DOHH2 (cell line): ENCODE measurements around the gene MYLIP.
A peak's percentile ranks its signal among the peaks of the same experiment; 100 is the strongest.

ENCODE experiments used
- H3F3A ChIP-seq: fragments of 200-600 bp; sonication (generic), shearing (Covaris generic); 2 replicates; pipeline ENCODE4 v1.6.0; 2016; ENCODE audit warnings: antibody characterized with exemption, mild to moderate bottlenecking; ENCODE audit not compliant: control insufficient read depth, insufficient read depth
- H3K27ac ChIP-seq: fragments of 200-600 bp; sonication (generic); 2 replicates; pipeline ENCODE4 v1.5.1; 2014; ENCODE audit warnings: low read depth, mild to moderate bottlenecking, low read length, moderate library complexity
- H3K27me3 ChIP-seq: fragments of 200-600 bp; sonication (generic); 2 replicates; pipeline ENCODE4 v1.6.1; 2014; ENCODE audit warnings: mild to moderate bottlenecking, low read length, mixed read lengths; ENCODE audit not compliant: control insufficient read depth
- H3K36me3 ChIP-seq: fragments of 200-600 bp; sonication (generic); 2 replicates; pipeline ENCODE4 v1.6.1; 2014; ENCODE audit warnings: mild to moderate bottlenecking, low read length, moderate library complexity, mixed read lengths; ENCODE audit not compliant: control insufficient read depth
- H3K4me1 ChIP-seq: fragments of 200-600 bp; sonication (generic); 2 replicates; pipeline ENCODE4 v1.6.1; 2014; ENCODE audit warnings: mild to moderate bottlenecking, low read length, mixed read lengths; ENCODE audit not compliant: control insufficient read depth
- H3K4me2 ChIP-seq: fragments of 200-600 bp; sonication (generic); 2 replicates; pipeline ENCODE4 v1.6.0; 2014; ENCODE audit warnings: mild to moderate bottlenecking, low read length, moderate library complexity
- H3K4me3 ChIP-seq: fragments of 200-600 bp; sonication (generic); 2 replicates; pipeline ENCODE4 v1.5.1; 2014; ENCODE audit warnings: mild to moderate bottlenecking, low read length, mixed read lengths
- H3K79me2 ChIP-seq: fragments of 200-600 bp; sonication (generic); 2 replicates; pipeline ENCODE4 v1.6.1; 2014; ENCODE audit warnings: mild to moderate bottlenecking, low read length, mixed read lengths; ENCODE audit not compliant: control insufficient read depth
- H3K9me2 ChIP-seq: fragments of 200-600 bp; sonication (generic); replicated peaks from 2 replicates; pipeline ENCODE4 v1.6.1; 2014; ENCODE audit warnings: mild to moderate bottlenecking, low read length, mixed read lengths; ENCODE audit not compliant: control insufficient read depth
- H3K9me3 ChIP-seq: fragments of 200-600 bp; sonication (generic); 2 replicates; pipeline ENCODE4 v1.6.1; 2014; ENCODE audit warnings: antibody characterized with exemption, low read length, mixed read lengths; ENCODE audit not compliant: control insufficient read depth, insufficient read depth
- H4K20me1 ChIP-seq: fragments of 200-600 bp; sonication (generic); 2 replicates; pipeline ENCODE4 v1.6.0; 2014; ENCODE audit warnings: low read depth, mild to moderate bottlenecking, antibody characterized with exemption, low read length, moderate library complexity; ENCODE audit not compliant: control insufficient read depth, insufficient read depth
- EZH2phosphoT487 ChIP-seq: fragments of 200-600 bp; sonication (generic); IDR thresholded peaks from 2 replicates; pipeline ENCODE4 v1.6.1; 2017; ENCODE audit warnings: borderline replicate concordance, mild to moderate bottlenecking, antibody characterized with exemption, low read length, moderate library complexity, mixed read lengths
- TF ChIP-seq, protein P1 (sequence below): fragments of 200-600 bp; sonication (generic); IDR thresholded peaks from one replicate; pipeline ENCODE4 v1.5.1; 2014; ENCODE audit warnings: antibody characterized with exemption, mild to moderate bottlenecking, low read depth, low read length; ENCODE audit not compliant: poor library complexity, severe bottlenecking

Gene MYLIP

DNA sequence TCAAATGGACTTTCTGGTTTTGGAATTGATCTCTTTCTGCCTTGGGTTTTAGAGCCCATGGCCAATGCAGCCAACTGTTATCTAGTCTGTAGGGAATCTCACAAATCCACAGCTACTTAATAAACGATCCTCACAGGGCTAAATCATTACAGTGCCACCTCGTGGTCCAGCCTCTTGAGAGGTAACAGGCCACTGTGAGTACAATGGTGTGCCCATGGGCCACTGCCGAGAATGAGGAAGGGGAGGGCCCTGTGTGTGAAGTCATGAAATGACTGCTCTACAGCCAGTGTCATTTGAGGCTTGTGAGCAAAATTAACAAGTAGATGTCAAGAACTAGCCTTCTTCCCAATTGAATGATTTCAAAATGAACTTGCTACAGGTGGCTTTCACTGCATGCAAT lies 55.2 kb downstream of the MYLIP start:
- no peaks in the 10 kb centered on the region for H3F3A ChIP-seq
- no peak overlapping the region for H3K4me3 ChIP-seq
- no peaks in the 10 kb centered on the region for H3K9me2 ChIP-seq
- H3K4me2 ChIP-seq = peak overlapping the region; percentile 62
- peaks cover 21% of the 10 kb centered on the region for H3K4me1 ChIP-seq
- no peak overlapping the region for H3K27ac ChIP-seq
- no peaks in the 10 kb centered on the region for H3K79me2 ChIP-seq
- no peaks in the 10 kb centered on the region for H3K36me3 ChIP-seq
- H3K27me3 ChIP-seq = no peaks in the 10 kb centered on the region
- no peaks in the 10 kb centered on the region for H4K20me1 ChIP-seq
- peaks cover 6% of the 10 kb centered on the region; the same call in 1 of the 2 replicates for H3K9me3 ChIP-seq
- TF ChIP-seq, protein P1, sequence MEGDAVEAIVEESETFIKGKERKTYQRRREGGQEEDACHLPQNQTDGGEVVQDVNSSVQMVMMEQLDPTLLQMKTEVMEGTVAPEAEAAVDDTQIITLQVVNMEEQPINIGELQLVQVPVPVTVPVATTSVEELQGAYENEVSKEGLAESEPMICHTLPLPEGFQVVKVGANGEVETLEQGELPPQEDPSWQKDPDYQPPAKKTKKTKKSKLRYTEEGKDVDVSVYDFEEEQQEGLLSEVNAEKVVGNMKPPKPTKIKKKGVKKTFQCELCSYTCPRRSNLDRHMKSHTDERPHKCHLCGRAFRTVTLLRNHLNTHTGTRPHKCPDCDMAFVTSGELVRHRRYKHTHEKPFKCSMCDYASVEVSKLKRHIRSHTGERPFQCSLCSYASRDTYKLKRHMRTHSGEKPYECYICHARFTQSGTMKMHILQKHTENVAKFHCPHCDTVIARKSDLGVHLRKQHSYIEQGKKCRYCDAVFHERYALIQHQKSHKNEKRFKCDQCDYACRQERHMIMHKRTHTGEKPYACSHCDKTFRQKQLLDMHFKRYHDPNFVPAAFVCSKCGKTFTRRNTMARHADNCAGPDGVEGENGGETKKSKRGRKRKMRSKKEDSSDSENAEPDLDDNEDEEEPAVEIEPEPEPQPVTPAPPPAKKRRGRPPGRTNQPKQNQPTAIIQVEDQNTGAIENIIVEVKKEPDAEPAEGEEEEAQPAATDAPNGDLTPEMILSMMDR = peak; percentile 65
- TF ChIP-seq EZH2phosphoT487 = no peak

DNA sequence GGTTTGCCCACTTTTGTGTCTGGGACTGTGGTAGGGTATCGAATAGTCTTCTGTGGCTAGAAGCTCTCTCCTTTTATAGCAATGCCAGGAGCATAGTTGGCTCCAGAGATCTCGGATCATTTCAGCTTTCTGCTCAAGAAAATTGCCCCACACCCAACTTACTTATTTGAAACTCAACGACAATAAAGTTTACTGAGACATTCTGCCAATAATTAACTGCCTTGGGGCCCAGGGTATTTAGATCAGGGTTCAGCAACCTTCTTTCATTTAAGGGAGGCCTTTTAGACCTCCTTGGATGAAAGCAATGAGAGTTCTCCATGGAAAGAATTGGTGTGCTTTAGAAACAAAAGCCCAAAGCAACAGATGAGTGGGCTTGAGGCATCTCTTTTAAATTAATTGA lies 55.7 kb downstream of the MYLIP start:
- H3K4me3 ChIP-seq = no peak overlapping the region
- no peaks in the 10 kb centered on the region for H3K36me3 ChIP-seq
- H4K20me1 ChIP-seq = no peaks in the 10 kb centered on the region
- H3K4me2 ChIP-seq = 0 out of 2 replicates have a peak overlapping the region, but pooled peaks have one; percentile 62
- peaks cover 25% of the 10 kb centered on the region for H3K4me1 ChIP-seq
- H3K79me2 ChIP-seq = no peaks in the 10 kb centered on the region
- no peak for TF ChIP-seq EZH2phosphoT487
- TF ChIP-seq, protein P1 = no peak
- no peaks in the 10 kb centered on the region for H3K9me2 ChIP-seq
- no peak overlapping the region for H3K27ac ChIP-seq
- H3K9me3 ChIP-seq = peaks cover 6% of the 10 kb centered on the region; the same call in 1 of the 2 replicates
- no peaks in the 10 kb centered on the region for H3F3A ChIP-seq
- H3K27me3 ChIP-seq = no peaks in the 10 kb centered on the region

DNA sequence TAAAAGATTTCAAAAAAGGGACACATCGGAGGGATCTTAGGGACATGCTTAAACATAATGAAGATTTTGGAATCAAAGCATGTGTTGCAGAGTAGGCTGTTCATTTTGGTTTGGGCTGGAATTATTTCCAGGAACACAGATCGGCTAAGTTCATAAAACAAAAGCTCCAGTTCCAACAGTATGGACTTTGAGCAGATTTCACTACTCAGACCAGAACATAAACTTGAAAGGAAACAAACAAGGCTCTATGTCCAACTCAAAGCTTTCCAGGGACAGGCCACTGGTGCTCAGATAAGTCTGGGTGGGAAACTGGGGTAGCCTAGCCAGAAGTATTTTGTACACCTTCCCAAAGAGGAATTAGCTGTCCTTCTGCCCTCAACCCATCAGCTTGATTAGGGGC lies 58.3 kb downstream of the MYLIP start:
- Histone ChIP-seq H3K27ac (no peak overlapping the region), H3K9me2 (no peaks in the 10 kb centered on the region), H3K9me3 (no peaks in the 10 kb centered on the region), H3K27me3 (no peaks in the 10 kb centered on the region), H3K4me2 (no peak overlapping the region), H3F3A (no peaks in the 10 kb centered on the region), H3K79me2 (no peaks in the 10 kb centered on the region), H3K4me3 (no peak overlapping the region), H3K36me3 (no peaks in the 10 kb centered on the region), H3K4me1 (peaks cover 51% of the 10 kb centered on the region), H4K20me1 (no peaks in the 10 kb centered on the region)
- TF ChIP-seq EZH2phosphoT487 = no peak
- TF ChIP-seq, protein P1 = no peak

DNA sequence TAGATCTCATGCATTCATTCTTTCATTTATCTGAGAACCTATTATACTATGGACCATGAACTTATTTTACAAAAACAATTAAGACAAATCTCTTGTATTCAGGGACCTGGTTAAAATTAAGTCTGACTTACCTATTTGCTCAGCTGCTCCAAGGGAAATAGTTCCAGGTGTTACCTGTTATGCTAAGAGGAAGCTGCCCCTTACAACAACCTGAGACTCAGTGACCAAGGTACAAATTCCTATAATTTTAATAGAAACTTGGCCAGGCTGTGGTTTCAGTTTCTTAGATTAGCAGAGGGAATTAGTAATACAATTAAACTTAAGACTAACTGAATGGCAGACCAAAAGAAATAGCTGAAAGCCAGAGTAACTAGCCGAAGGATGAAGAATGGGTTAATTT lies 61.3 kb downstream of the MYLIP start:
- H3K4me3 ChIP-seq = peak overlapping the region; percentile 17; the same call in 1 of the 2 replicates
- no peaks in the 10 kb centered on the region for H3K9me3 ChIP-seq
- no peaks in the 10 kb centered on the region for H4K20me1 ChIP-seq
- H3F3A ChIP-seq = peaks cover 13% of the 10 kb centered on the region
- H3K36me3 ChIP-seq = no peaks in the 10 kb centered on the region
- TF ChIP-seq EZH2phosphoT487 = no peak
- TF ChIP-seq, protein P1 = no peak
- peaks cover 61% of the 10 kb centered on the region for H3K4me1 ChIP-seq
- H3K27ac ChIP-seq = no peak overlapping the region
- no peaks in the 10 kb centered on the region for H3K27me3 ChIP-seq
- H3K4me2 ChIP-seq = peak overlapping the region; percentile 17
- no peaks in the 10 kb centered on the region for H3K9me2 ChIP-seq
- no peaks in the 10 kb centered on the region for H3K79me2 ChIP-seq
